SK-N-SH (cell line): Measurements from ENCODE around the gene EXOC2. TPM values are rescaled to one million over a fixed set of nuclear protein-coding genes. Genes with fewer than 3 reads are reported as not detected.

Source experiments
- CTCF ChIA-PET: fragments of 300-600, 350-600 bp; formaldehyde crosslinking; extraction: SDS; loops from one replicate; lab custom pipeline; 2021; lab: Yijun Ruan, JAX
- POLR2A ChIA-PET: fragments of 350-600 bp; sonication (Branson Sonifier 250); formaldehyde crosslinking; extraction: SDS; loops from one replicate; lab custom pipeline; 2020; ENCODE audit warnings: antibody characterized with exemption, inconsistent platforms; lab: Yijun Ruan, JAX
- DNase-seq: peaks from one replicate; pipeline ENCODE4 v3.0.0; 2012
- H2AFZ ChIP-seq: fragments of 200-600 bp; sonication (generic); 2 replicates; pipeline ENCODE4 v1.8.1; 2016; ENCODE audit warnings: antibody characterized with exemption, mild to moderate bottlenecking, low read depth
- H3F3A ChIP-seq: fragments of 200-600 bp; sonication (generic); replicated peaks from 2 replicates; pipeline ENCODE3; 2016; ENCODE audit warnings: antibody characterized with exemption, mild to moderate bottlenecking; ENCODE audit not compliant: insufficient read depth
- H3K27ac ChIP-seq, 2 experiments: fragments of 200-500 bp in 1 of 2; fragments of 200-600 bp in 1 of 2; sonication (Bioruptor generic) in 1 of 2; sonication (generic), shearing (Covaris generic) in 1 of 2; 2 replicates each; pipeline versions ENCODE4 v1.5.1 to v1.6.1; 2014 to 2016; ENCODE audit warnings: low read depth in 2 of 2, inconsistent platforms in 1 of 2, low read length in 1 of 2, mild to moderate bottlenecking in 1 of 2, mixed read lengths in 1 of 2
- H3K27me3 ChIP-seq: fragments of 200-600 bp; sonication (generic), shearing (Covaris generic); 2 replicates; pipeline ENCODE4 v1.6.1; 2016; ENCODE audit warnings: mixed run types; ENCODE audit not compliant: insufficient read depth
- H3K36me3 ChIP-seq, 2 experiments: fragments of 200-500 bp in 1 of 2; fragments of 200-600 bp in 1 of 2; sonication (Bioruptor generic) in 1 of 2; sonication (generic) in 1 of 2; replicated peaks in 1 of 2; 2 replicates each; pipeline versions ENCODE3 to v1.5.1; 2014 to 2016; ENCODE audit warnings: low read length in 1 of 2, mild to moderate bottlenecking in 1 of 2; ENCODE audit not compliant: insufficient read depth in 2 of 2, control insufficient read depth in 1 of 2
- H3K4me1 ChIP-seq, 2 experiments: fragments of 200-500 bp in 1 of 2; fragments of 200-600 bp in 1 of 2; sonication (Bioruptor generic) in 1 of 2; sonication (generic), shearing (Covaris generic) in 1 of 2; 2 replicates each; pipeline versions ENCODE4 v1.5.1 to v1.6.1; 2014 to 2016; ENCODE audit warnings: low read depth in 1 of 2, low read length in 1 of 2, mixed run types in 1 of 2; ENCODE audit not compliant: insufficient read depth in 2 of 2, control insufficient read depth in 1 of 2
- H3K4me2 ChIP-seq: fragments of 200-600 bp; sonication (generic), shearing (Covaris generic); 2 replicates; pipeline ENCODE4 v1.6.1; 2017; ENCODE audit warnings: mixed run types
- H3K4me3 ChIP-seq, 2 experiments: fragments of 200-500 bp in 1 of 2; fragments of 200-600 bp in 1 of 2; sonication (Bioruptor generic) in 1 of 2; sonication (generic), shearing (Covaris generic) in 1 of 2; 2 replicates each; pipeline versions ENCODE4 v1.5.1 to v1.8.1; 2014 to 2016; ENCODE audit warnings: low read depth in 2 of 2, inconsistent platforms in 1 of 2, low read length in 1 of 2, mild to moderate bottlenecking in 1 of 2, mixed read lengths in 1 of 2, moderate library complexity in 1 of 2
- H3K79me2 ChIP-seq: fragments of 200-600 bp; sonication (generic); 2 replicates; pipeline ENCODE4 v1.8.1; 2017; ENCODE audit warnings: mild to moderate bottlenecking; ENCODE audit not compliant: insufficient read depth
- H3K9ac ChIP-seq: fragments of 200-600 bp; sonication (generic); 2 replicates; pipeline ENCODE4 v1.6.1; 2017; ENCODE audit warnings: mixed run types
- H3K9me2 ChIP-seq: fragments of 200-600 bp; sonication (generic); 2 replicates; pipeline ENCODE4 v1.6.1; 2017; ENCODE audit warnings: mixed run types
- H3K9me3 ChIP-seq: fragments of 200-600 bp; sonication (generic); 2 replicates; pipeline ENCODE4 v1.6.1; 2017; ENCODE audit warnings: mixed run types, mild to moderate bottlenecking, moderate library complexity
- H4K20me1 ChIP-seq: fragments of 200-600 bp; sonication (generic); 2 replicates; pipeline ENCODE4 v1.6.1; 2017; ENCODE audit warnings: mild to moderate bottlenecking, mixed run types; ENCODE audit not compliant: insufficient read depth
- ELF1 ChIP-seq: IDR thresholded peaks from 2 replicates; pipeline ENCODE4 v1.4.0; 2012
- EZH2phosphoT487 ChIP-seq: fragments of 200-600 bp; sonication (generic); IDR thresholded peaks from 2 replicates; pipeline ENCODE4 v1.6.1; 2017; ENCODE audit warnings: low read depth, mixed run types, mild to moderate bottlenecking, antibody characterized with exemption, moderate library complexity, borderline replicate concordance
- FOXM1 ChIP-seq: IDR thresholded peaks from 2 replicates; pipeline ENCODE4 v1.4.0; 2012; ENCODE audit warnings: low read depth, mild to moderate bottlenecking
- GABPA ChIP-seq: IDR thresholded peaks from 2 replicates; pipeline ENCODE4 v1.4.0; 2012; ENCODE audit warnings: low read depth, mild to moderate bottlenecking
- GATA2 ChIP-seq: sonication (generic); formaldehyde crosslinking; IDR thresholded peaks from 2 replicates; pipeline ENCODE4 v1.5.0; 2020; ENCODE audit warnings: mild to moderate bottlenecking, missing genetic modification reagents
- JUND ChIP-seq: IDR thresholded peaks from 2 replicates; pipeline ENCODE4 v1.4.0; 2012
- REST ChIP-seq: IDR thresholded peaks from 2 replicates; pipeline ENCODE4 v1.6.1; 2012; ENCODE audit warnings: mild to moderate bottlenecking, low read depth, low read length, moderate library complexity
- RFX5 ChIP-seq: IDR thresholded peaks from 2 replicates; pipeline ENCODE4 v1.6.1; 2012; ENCODE audit warnings: mild to moderate bottlenecking, improper control_type of control experiment, low read length
- SIN3A ChIP-seq: IDR thresholded peaks from 2 replicates; pipeline ENCODE4 v1.6.1; 2012; ENCODE audit warnings: low read depth, mild to moderate bottlenecking, low read length, moderate library complexity, borderline replicate concordance
- TCF12 ChIP-seq: IDR thresholded peaks from 2 replicates; pipeline ENCODE4 v1.4.0; 2012
- TEAD4 ChIP-seq: IDR thresholded peaks from 2 replicates; pipeline ENCODE4 v1.4.0; 2012; ENCODE audit warnings: mild to moderate bottlenecking, borderline replicate concordance; ENCODE audit not compliant: insufficient read depth
- USF1 ChIP-seq: IDR thresholded peaks from 2 replicates; pipeline ENCODE4 v1.4.0; 2012; ENCODE audit warnings: low read depth, borderline replicate concordance
- YY1 ChIP-seq: IDR thresholded peaks from 2 replicates; pipeline ENCODE4 v1.4.0; 2012; ENCODE audit warnings: low read depth, mild to moderate bottlenecking
- ZBTB33 ChIP-seq: IDR thresholded peaks from 2 replicates; pipeline ENCODE4 v1.4.0; 2012; ENCODE audit warnings: low read depth, borderline replicate concordance
- WGBS: methylation state at CpG from one replicate; pipeline ENCODE4 v1.1.6; 2017; ENCODE audit warnings: low lambda C conversion rate; 5-methylcytosine and 5-hydroxymethylcytosine counted together
- polyA plus RNA-seq, 3 experiments: library from polyadenylated mRNA; depleted of rRNA; stranded (reverse); fragments of >200 nt; gene quantifications; 2 replicates each; pipeline ENCODE4 v1.2.3, GENCODE V29; 2012

EXOC2 gene
- polyA plus RNA-seq, 1 of the 3 experiments (the other 2 are of a cell fraction), result 10.6 TPM

- Histone ChIP-seq H4K20me1 (no peaks in the 10 kb centered on the region), H3F3A (no peaks in the 10 kb centered on the region), H3K27ac (no peak overlapping the region), H3K36me3 (peaks cover 21 to 30% of the 10 kb centered on the region in 2 experiments), H3K9ac (no peak overlapping the region), H3K4me3 (no peak overlapping the region), H3K27me3 (no peaks in the 10 kb centered on the region), H2AFZ (no peak overlapping the region), H3K9me2 (no peaks in the 10 kb centered on the region), H3K4me2 (no peak overlapping the region), H3K9me3 (no peaks in the 10 kb centered on the region), H3K4me1 (no peaks in the 10 kb centered on the region; a peak in 1 of 4 replicates), H3K79me2 (no peaks in the 10 kb centered on the region)
- ChIA-PET POLR2A (no interaction called here), CTCF (interaction anchor here (0.9 to 1.4 kb wide), 2 partner anchors 43 to 709 kb away, joined by 3 read pairs; no protein-coding TSS in a partner anchor)
- DNase-seq, result no peak
- WGBS, result 93% methylated on average over 6 of the region's 6 CpGs
- TF ChIP-seq ELF1, result no peak
Observed at GRCh38 chr6:549906-550305, 143.0 kb downstream of the EXOC2 start.

GRCh38 chr6:548517-548916 lies 144.4 kb downstream of the EXOC2 start:
- Histone ChIP-seq H4K20me1 (no peaks in the 10 kb centered on the region), H3K4me3 (no peak overlapping the region), H3K9me2 (no peaks in the 10 kb centered on the region), H3K79me2 (no peaks in the 10 kb centered on the region), H3K4me1 (no peaks in the 10 kb centered on the region; a peak in 1 of 4 replicates), H3K9me3 (no peaks in the 10 kb centered on the region), H3K36me3 (peaks cover 15 to 32% of the 10 kb centered on the region in 2 experiments), H2AFZ (no peak overlapping the region), H3F3A (no peaks in the 10 kb centered on the region), H3K4me2 (no peak overlapping the region), H3K9ac (no peak overlapping the region), H3K27me3 (no peaks in the 10 kb centered on the region), H3K27ac (no peak overlapping the region)
- ChIA-PET CTCF (interaction anchor here (1.1 kb wide), 2 partner anchors 17 to 31 kb away, joined by 3 read pairs; no protein-coding TSS in a partner anchor), POLR2A (no interaction called here)
- no peak for DNase-seq
- TF ChIP-seq RFX5 (no peak), YY1 (no peak), GATA2 (CRISPR knock-in tag) (no peak), SIN3A (no peak), FOXM1 (no peak), TEAD4 (no peak), TCF12 (no peak)
- TF ChIP-seq, all 33 proteins: peak for 0
- WGBS, result 98% methylated on average over 6 of the region's 6 CpGs

GRCh38 chr6:548091-548490 lies 144.8 kb downstream of the EXOC2 start:
- Histone ChIP-seq H3K36me3 (peaks cover 13 to 32% of the 10 kb centered on the region in 2 experiments), H3K9me2 (no peaks in the 10 kb centered on the region), H3K27ac (no peak overlapping the region), H3K4me1 (no peaks in the 10 kb centered on the region; a peak in 1 of 4 replicates), H3F3A (no peaks in the 10 kb centered on the region), H3K4me2 (no peak overlapping the region), H4K20me1 (no peaks in the 10 kb centered on the region), H3K27me3 (no peaks in the 10 kb centered on the region), H3K9ac (no peak overlapping the region), H3K9me3 (no peaks in the 10 kb centered on the region), H2AFZ (no peak overlapping the region), H3K4me3 (no peak overlapping the region), H3K79me2 (no peaks in the 10 kb centered on the region)
- CTCF ChIA-PET, result interaction anchor here (1.1 kb wide), 1 partner anchor 17 kb away, joined by 3 read pairs; no protein-coding TSS in a partner anchor
- no peak for DNase-seq
- POLR2A ChIA-PET, result no interaction called here
- 97% methylated on average over 5 of the region's 5 CpGs for WGBS
- TF ChIP-seq SIN3A, result no peak
- no peak for TF ChIP-seq ZBTB33
- no peak for TF ChIP-seq JUND
- no peak for TF ChIP-seq USF1
- TF ChIP-seq GABPA, result no peak
- no peak for TF ChIP-seq REST
- no peak for TF ChIP-seq EZH2phosphoT487
- no peak for TF ChIP-seq GATA2 (CRISPR knock-in tag)
